Chondrocyte (in vitro differentiated cells): Measurements from ENCODE around the gene SDK2. TPM values are rescaled to one million over a fixed set of nuclear protein-coding genes. Genes with fewer than 3 reads are reported as not detected.
"Not testable (repeated sequence)": the region's sequence is repeated elsewhere in the genome, so short reads cannot be mapped to it uniquely, and the experiment has no call there.

Experiments used
- DNase-seq: peaks from one replicate; pipeline ENCODE4 v3.0.0; 2021; ENCODE audit warnings: mixed read lengths, low spot score
- H3K27ac Mint-ChIP-seq: one replicate; pipeline ENCODE4 v1.8.0; 2021; ENCODE audit warnings: mild to moderate bottlenecking, moderate library complexity, mixed read lengths; ENCODE audit not compliant: unreplicated experiment
- H3K27me3 Mint-ChIP-seq: 2 replicates; pipeline ENCODE4 v1.8.0; 2021; ENCODE audit warnings: low read depth, mixed read lengths
- H3K36me3 Mint-ChIP-seq: 2 replicates; pipeline ENCODE4 v1.8.0; 2021; ENCODE audit warnings: low read depth, mixed read lengths
- H3K4me1 Mint-ChIP-seq: 2 replicates; pipeline ENCODE4 v1.8.0; 2021; ENCODE audit warnings: low read depth, mild to moderate bottlenecking, mixed read lengths
- H3K4me3 Mint-ChIP-seq: one replicate; pipeline ENCODE4 v1.8.0; 2021; ENCODE audit warnings: mild to moderate bottlenecking, moderate library complexity, mixed read lengths; ENCODE audit not compliant: unreplicated experiment
- H3K9me3 Mint-ChIP-seq: 2 replicates; pipeline ENCODE4 v1.8.0; 2021; ENCODE audit warnings: low read depth, mixed read lengths
- CTCF ChIP-seq: fragments of 200-600 bp; sonication (generic); IDR thresholded peaks from 2 replicates; pipeline ENCODE4 v1.5.0; 2021; ENCODE audit warnings: antibody characterized with exemption, mild to moderate bottlenecking, moderate library complexity
- total RNA-seq: library from RNA; stranded (reverse); gene quantifications from 3 replicates; pipeline ENCODE4 v1.2.1, GENCODE V29; 2021

Gene SDK2
- total RNA-seq, 1 donor from 2014 or later: 15.8 TPM

- Mint-ChIP-seq H3K9me3 (no peaks in the 10 kb centered on the region), H3K27me3 (no peaks in the 10 kb centered on the region), H3K36me3 (no peaks in the 10 kb centered on the region), H3K4me3 (no peak overlapping the region), H3K27ac (no peak overlapping the region), H3K4me1 (peaks cover 17% of the 10 kb centered on the region)
- no peak for TF ChIP-seq CTCF
- no peak for DNase-seq
Observed at GRCh38 chr17:73315471-73315870, 328.8 kb downstream of the SDK2 start.

GRCh38 chr17:73313526-73314127 is 330.6 kb downstream of the SDK2 start:
- Mint-ChIP-seq H3K4me3 (no peak overlapping the region), H3K27me3 (no peaks in the 10 kb centered on the region), H3K9me3 (no peaks in the 10 kb centered on the region), H3K4me1 (peaks cover 28% of the 10 kb centered on the region), H3K27ac (no peak overlapping the region), H3K36me3 (no peaks in the 10 kb centered on the region)
- no peak for TF ChIP-seq CTCF
- DNase-seq: peak; percentile 12

GRCh38 chr17:73312887-73313286 is 331.4 kb downstream of the SDK2 start:
- DNase-seq: peak; percentile 15
- H3K27me3 Mint-ChIP-seq, H3K4me3 Mint-ChIP-seq, H3K9me3 Mint-ChIP-seq, H3K27ac Mint-ChIP-seq, H3K36me3 Mint-ChIP-seq: not testable (repeated sequence)
- H3K4me1 Mint-ChIP-seq: peaks cover 32% of the 10 kb centered on the region

- no peak for TF ChIP-seq CTCF
- Mint-ChIP-seq H3K27ac (peak within 1 kb of the TSS; percentile 89), H3K36me3 (no peaks in the 10 kb centered on the region), H3K9me3 (no peaks in the 10 kb centered on the region), H3K27me3 (no peaks in the 10 kb centered on the region), H3K4me1 (peaks cover 29% of the 10 kb centered on the region), H3K4me3 (peak within 1 kb of the TSS; percentile 91)
- peak; percentile 98 for DNase-seq
Observed at GRCh38 chr17:73311781-73312641, 332.2 kb downstream of the SDK2 start, which contains the start of gene CDC42EP4. Gene CDC42EP4 (minus strand): TSS chr17:73312001. CDS start chr17:73286500, 25,501 bp downstream.

- no peaks in the 10 kb centered on the region for H3K27me3 Mint-ChIP-seq
- peak overlapping the region; percentile 91 for H3K4me3 Mint-ChIP-seq
- no peaks in the 10 kb centered on the region for H3K9me3 Mint-ChIP-seq
- peak overlapping the region; percentile 89 for H3K27ac Mint-ChIP-seq
- DNase-seq: peak; percentile 91
- peaks cover 31% of the 10 kb centered on the region for H3K4me1 Mint-ChIP-seq
- no peak for TF ChIP-seq CTCF
- no peaks in the 10 kb centered on the region for H3K36me3 Mint-ChIP-seq
Observed at GRCh38 chr17:73311428-73311780, 332.8 kb downstream of the SDK2 start.
